KMS-11 (cell line): Measurements from ENCODE around the gene AACS.
"Not testable (repeated sequence)": the region's sequence is repeated elsewhere in the genome, so short reads cannot be mapped to it uniquely, and the experiment has no call there.

Experiments used
- H2AFZ ChIP-seq: fragments of 200-600 bp; sonication (generic); 2 replicates; pipeline ENCODE4 v1.6.1; 2016; ENCODE audit warnings: antibody characterized with exemption, mixed run types, low read depth
- H3K27ac ChIP-seq: fragments of 200-600 bp; sonication (generic); 2 replicates; pipeline ENCODE4 v1.6.1; 2016; ENCODE audit warnings: mild to moderate bottlenecking, mixed run types
- H3K27me3 ChIP-seq: fragments of 200-600 bp; sonication (generic); 2 replicates; pipeline ENCODE4 v1.6.1; 2017; ENCODE audit warnings: mild to moderate bottlenecking, low read depth, mixed run types, moderate library complexity; ENCODE audit not compliant: insufficient read depth
- H3K36me3 ChIP-seq: fragments of 200-600 bp; sonication (generic); 2 replicates; pipeline ENCODE4 v1.6.1; 2017; ENCODE audit warnings: mild to moderate bottlenecking, mixed run types; ENCODE audit not compliant: insufficient read depth
- H3K4me1 ChIP-seq: fragments of 200-600 bp; sonication (generic); 2 replicates; pipeline ENCODE4 v1.6.1; 2016; ENCODE audit warnings: mild to moderate bottlenecking, low read depth, mixed run types; ENCODE audit not compliant: poor library complexity, severe bottlenecking
- H3K4me2 ChIP-seq: fragments of 200-600 bp; sonication (generic); 2 replicates; pipeline ENCODE4 v1.7.0; 2016; ENCODE audit warnings: mild to moderate bottlenecking, mixed run types
- H3K4me3 ChIP-seq: fragments of 200-600 bp; sonication (generic); IDR thresholded peaks from 2 replicates; pipeline ENCODE4 v1.6.1; 2017; ENCODE audit warnings: low read depth, low read length, mixed read lengths; ENCODE audit not compliant: insufficient read depth
- H3K79me2 ChIP-seq: fragments of 200-600 bp; sonication (generic); 2 replicates; pipeline ENCODE4 v1.6.1; 2016; ENCODE audit warnings: low read depth, mixed run types; ENCODE audit not compliant: insufficient read depth
- H3K9ac ChIP-seq: fragments of 200-600 bp; sonication (generic); 2 replicates; pipeline ENCODE4 v1.6.1; 2016; ENCODE audit warnings: mild to moderate bottlenecking, mixed run types
- H4K20me1 ChIP-seq: fragments of 200-600 bp; sonication (generic); 2 replicates; pipeline ENCODE4 v1.6.1; 2016; ENCODE audit warnings: mild to moderate bottlenecking, mixed run types; ENCODE audit not compliant: insufficient read depth
- TF ChIP-seq, protein P1 (sequence below): fragments of 200-600 bp; sonication (generic); conservative IDR thresholded peaks from 2 replicates; pipeline ENCODE4 v1.6.1; 2017; ENCODE audit warnings: low read depth, mild to moderate bottlenecking, antibody characterized with exemption, low read length, moderate library complexity, mixed read lengths

The AACS gene

DNA sequence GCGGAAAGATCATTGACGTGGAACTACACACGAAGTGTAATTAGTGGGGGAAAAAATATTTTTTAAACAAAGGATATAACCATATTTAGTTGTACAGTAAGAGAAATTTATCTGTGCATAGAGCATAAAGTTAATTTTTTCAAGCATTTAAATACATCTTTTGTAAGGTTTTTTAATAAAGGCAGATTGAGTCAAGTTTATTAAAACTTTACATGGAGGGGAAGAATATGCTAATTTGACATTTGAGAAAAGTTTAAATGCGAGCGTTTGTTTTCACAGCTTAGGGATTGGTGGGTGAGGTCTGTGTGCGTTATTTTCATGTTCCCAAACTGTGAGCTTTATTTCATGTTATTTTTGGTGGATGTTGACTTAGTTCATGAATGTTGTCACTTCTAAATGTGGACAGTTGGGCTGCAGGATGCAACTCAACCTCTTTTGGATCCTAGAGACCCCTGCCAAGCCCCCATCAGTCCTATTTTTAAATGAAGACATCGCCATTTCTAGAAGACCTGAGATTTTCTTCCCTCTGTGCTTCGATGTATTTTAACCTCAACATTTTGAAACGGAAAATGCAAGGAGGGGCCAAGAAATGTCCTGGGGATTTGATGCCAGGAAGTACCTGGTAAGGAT is 39.5 kb upstream of the AACS start:
- Histone ChIP-seq H3K4me2 (no peak overlapping the region), H3K9ac (no peak overlapping the region), H3K4me1 (peaks cover 7% of the 10 kb centered on the region), H3K36me3 (no peaks in the 10 kb centered on the region), H4K20me1 (no peaks in the 10 kb centered on the region), H2AFZ (no peak overlapping the region), H3K4me3 (no peak overlapping the region), H3K27ac (no peak overlapping the region), H3K27me3 (no peaks in the 10 kb centered on the region), H3K79me2 (no peaks in the 10 kb centered on the region)
- TF ChIP-seq, protein P1, sequence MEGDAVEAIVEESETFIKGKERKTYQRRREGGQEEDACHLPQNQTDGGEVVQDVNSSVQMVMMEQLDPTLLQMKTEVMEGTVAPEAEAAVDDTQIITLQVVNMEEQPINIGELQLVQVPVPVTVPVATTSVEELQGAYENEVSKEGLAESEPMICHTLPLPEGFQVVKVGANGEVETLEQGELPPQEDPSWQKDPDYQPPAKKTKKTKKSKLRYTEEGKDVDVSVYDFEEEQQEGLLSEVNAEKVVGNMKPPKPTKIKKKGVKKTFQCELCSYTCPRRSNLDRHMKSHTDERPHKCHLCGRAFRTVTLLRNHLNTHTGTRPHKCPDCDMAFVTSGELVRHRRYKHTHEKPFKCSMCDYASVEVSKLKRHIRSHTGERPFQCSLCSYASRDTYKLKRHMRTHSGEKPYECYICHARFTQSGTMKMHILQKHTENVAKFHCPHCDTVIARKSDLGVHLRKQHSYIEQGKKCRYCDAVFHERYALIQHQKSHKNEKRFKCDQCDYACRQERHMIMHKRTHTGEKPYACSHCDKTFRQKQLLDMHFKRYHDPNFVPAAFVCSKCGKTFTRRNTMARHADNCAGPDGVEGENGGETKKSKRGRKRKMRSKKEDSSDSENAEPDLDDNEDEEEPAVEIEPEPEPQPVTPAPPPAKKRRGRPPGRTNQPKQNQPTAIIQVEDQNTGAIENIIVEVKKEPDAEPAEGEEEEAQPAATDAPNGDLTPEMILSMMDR: no peak

DNA sequence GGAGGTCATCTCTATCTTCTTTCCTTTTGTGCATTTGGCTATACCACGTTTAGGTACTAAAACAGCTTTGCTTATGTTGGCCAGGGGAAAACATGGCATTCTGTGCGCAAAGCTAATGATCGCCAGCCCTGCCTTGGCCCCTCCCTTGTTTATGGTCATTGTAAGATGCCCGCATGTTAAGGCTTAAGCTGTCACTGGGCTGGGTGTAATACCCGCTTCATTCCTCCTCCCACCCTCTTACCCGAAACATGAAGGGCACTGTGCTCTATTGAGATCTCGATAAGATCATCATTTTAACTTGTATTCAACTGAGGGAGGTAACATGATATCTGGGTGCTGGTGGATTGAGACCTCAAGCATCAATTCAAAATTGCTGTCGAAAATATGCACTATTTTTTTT is 37.1 kb upstream of the AACS start:
- Histone ChIP-seq H3K9ac (no peak overlapping the region), H2AFZ (no peak overlapping the region), H3K4me3 (no peak overlapping the region), H4K20me1 (no peaks in the 10 kb centered on the region), H3K4me2 (no peak overlapping the region), H3K36me3 (no peaks in the 10 kb centered on the region), H3K4me1 (peaks cover 7% of the 10 kb centered on the region), H3K27ac (no peak overlapping the region), H3K27me3 (no peaks in the 10 kb centered on the region), H3K79me2 (no peaks in the 10 kb centered on the region)
- TF ChIP-seq, protein P1: no peak

DNA sequence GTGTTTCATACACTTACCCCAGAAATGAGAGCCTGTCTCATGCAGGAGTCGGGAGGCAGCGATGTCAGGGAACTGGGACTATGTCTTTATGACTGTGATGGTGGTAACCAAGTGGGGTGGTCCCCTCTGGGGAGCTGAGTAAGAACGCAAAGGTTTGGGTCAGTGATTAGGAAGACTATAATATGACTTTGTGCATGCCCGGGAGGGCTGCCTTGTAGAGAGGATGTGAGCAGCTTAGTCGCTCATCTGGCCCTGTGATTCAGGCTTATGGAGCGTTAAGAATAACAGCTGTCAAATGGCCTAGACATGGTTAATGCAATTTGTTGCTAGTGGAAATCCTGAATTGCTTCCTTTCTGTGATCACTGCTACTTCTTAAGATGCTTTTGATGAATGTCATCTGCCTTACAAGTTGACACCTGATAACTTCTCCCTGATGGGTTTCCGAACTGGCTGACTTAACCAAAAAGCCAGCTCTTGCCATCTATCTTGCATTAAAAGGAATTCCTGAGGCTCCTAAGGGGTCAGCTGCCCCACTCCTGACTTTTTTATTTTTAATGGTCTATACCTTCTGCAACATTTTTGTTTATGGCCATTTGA is 35.4 kb upstream of the AACS start:
- H3K27ac ChIP-seq: no peak overlapping the region
- no peaks in the 10 kb centered on the region for H4K20me1 ChIP-seq
- peaks cover 7% of the 10 kb centered on the region for H3K4me1 ChIP-seq
- no peaks in the 10 kb centered on the region for H3K27me3 ChIP-seq
- TF ChIP-seq, protein P1: no peak
- no peak overlapping the region for H2AFZ ChIP-seq
- H3K36me3 ChIP-seq: no peaks in the 10 kb centered on the region
- H3K79me2 ChIP-seq: no peaks in the 10 kb centered on the region
- no peak overlapping the region for H3K4me2 ChIP-seq
- H3K9ac ChIP-seq: no peak overlapping the region
- no peak overlapping the region for H3K4me3 ChIP-seq

DNA sequence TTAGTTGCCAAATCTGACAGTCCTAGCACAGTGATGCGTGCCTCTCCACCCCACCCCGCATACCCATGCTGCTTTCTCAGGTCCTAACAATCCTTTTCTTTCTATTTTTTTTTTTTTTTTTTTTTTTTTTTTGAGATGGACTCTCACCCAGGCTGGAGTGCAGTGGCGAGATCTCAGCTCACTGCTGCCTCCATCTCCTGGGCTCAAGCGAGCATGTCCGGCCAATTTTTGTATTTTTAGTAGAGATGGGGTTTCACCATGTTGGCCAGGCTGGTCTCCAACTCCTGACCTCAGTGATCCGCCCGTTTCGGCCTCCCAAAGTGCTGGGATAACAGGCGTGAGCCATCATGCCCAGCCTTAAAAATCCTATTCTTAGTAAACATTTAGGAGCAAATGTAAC is 33.8 kb upstream of the AACS start:
- H3K4me2 ChIP-seq, H3K27me3 ChIP-seq, H3K4me3 ChIP-seq, H2AFZ ChIP-seq, H3K36me3 ChIP-seq, H3K79me2 ChIP-seq, H3K27ac ChIP-seq, H3K4me1 ChIP-seq, H3K9ac ChIP-seq, H4K20me1 ChIP-seq: not testable (repeated sequence)

DNA sequence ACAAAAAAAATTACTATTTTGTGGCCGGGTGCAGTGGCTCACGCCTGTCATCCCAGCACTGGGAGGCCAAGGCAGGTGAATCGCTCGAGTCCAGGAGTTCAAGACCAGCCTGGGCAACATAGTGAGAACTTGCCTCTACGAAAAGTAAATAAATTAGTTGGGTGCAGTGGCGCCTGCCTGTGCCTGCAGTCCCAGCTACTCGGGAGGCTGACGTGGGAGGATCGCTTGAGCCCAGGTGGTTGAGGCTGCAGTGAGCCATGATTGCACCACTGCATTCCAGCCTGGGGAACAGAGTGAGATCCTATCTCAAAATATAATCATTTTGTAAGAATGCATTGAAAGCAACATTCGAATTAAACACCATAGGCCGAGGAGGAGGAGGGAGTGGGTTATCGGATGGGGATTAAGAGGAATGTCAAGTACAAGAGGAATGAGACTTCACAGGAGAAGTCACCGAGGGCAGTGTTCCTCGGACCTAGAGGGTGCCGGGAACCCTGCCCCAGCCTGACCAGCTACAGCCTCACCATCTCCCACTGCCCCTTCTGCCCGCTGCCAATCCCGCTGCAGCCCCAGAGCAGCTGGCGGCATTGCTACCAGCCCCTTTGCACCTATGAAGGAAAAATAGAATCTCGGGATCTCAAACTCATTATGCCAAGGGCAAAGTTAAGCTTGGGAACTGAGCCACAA is 32.6 kb upstream of the AACS start:
- H3K27me3 ChIP-seq: no peaks in the 10 kb centered on the region
- H3K27ac ChIP-seq: no peak overlapping the region
- no peak overlapping the region for H2AFZ ChIP-seq
- TF ChIP-seq, protein P1: no peak
- H4K20me1 ChIP-seq: no peaks in the 10 kb centered on the region
- no peak overlapping the region for H3K4me2 ChIP-seq
- H3K36me3 ChIP-seq: no peaks in the 10 kb centered on the region
- no peaks in the 10 kb centered on the region for H3K79me2 ChIP-seq
- no peak overlapping the region for H3K4me3 ChIP-seq
- H3K9ac ChIP-seq: no peak overlapping the region
- H3K4me1 ChIP-seq: no peaks in the 10 kb centered on the region
